GM23338 (cell line): Measurements from ENCODE around the gene FAM117A.

ENCODE experiments used
- CREB1 ChIP-seq: fragments of 250-450 bp; sonication (Bioruptor Pico); IDR thresholded peaks from 2 replicates; pipeline ENCODE4 v1.5.0; 2020; ENCODE audit warnings: low read depth, mild to moderate bottlenecking, moderate library complexity
- CTCF ChIP-seq, 2 experiments: fragments of 200-600 bp in 1 of 2; sonication (generic) in 1 of 2; conservative IDR thresholded peaks; 2 replicates each; pipeline versions ENCODE4 v1.5.1 to v1.6.1; 2016 to 2017; ENCODE audit warnings: antibody characterized with exemption in 2 of 2, low read depth in 2 of 2, mild to moderate bottlenecking in 2 of 2, moderate library complexity in 1 of 2
- ETS1 ChIP-seq: IDR thresholded peaks from 2 replicates; pipeline ENCODE4 v1.6.1; 2016; ENCODE audit warnings: antibody characterized with exemption
- EZH2 ChIP-seq: fragments of 200-600 bp; sonication (generic); IDR thresholded peaks from one replicate; pipeline ENCODE4 v1.8.0; 2017; ENCODE audit warnings: antibody characterized with exemption, mild to moderate bottlenecking, low read depth; ENCODE audit not compliant: unreplicated experiment
- EZH2phosphoT487 ChIP-seq: fragments of 200-600 bp; sonication (generic); IDR thresholded peaks from one replicate; pipeline ENCODE4 v1.8.1; 2018; ENCODE audit warnings: antibody characterized with exemption; ENCODE audit not compliant: unreplicated experiment
- JUNB ChIP-seq: IDR thresholded peaks from one replicate; pipeline ENCODE4 v1.6.1; 2016; ENCODE audit warnings: antibody characterized with exemption; ENCODE audit not compliant: unreplicated experiment
- POLR2AphosphoS5 ChIP-seq: IDR thresholded peaks from 2 replicates; pipeline ENCODE4 v1.6.1; 2016; ENCODE audit warnings: antibody characterized with exemption, low read depth
- REST ChIP-seq: IDR thresholded peaks from one replicate; pipeline ENCODE4 v1.6.1; 2018; ENCODE audit warnings: antibody characterized with exemption; ENCODE audit not compliant: unreplicated experiment
- STAT1 ChIP-seq: IDR thresholded peaks from one replicate; pipeline ENCODE4 v1.6.1; 2016; ENCODE audit warnings: antibody characterized with exemption; ENCODE audit not compliant: unreplicated experiment
- ZNF114 ChIP-seq: fragments of 250-450 bp; sonication (Bioruptor Pico); IDR thresholded peaks from 2 replicates; pipeline ENCODE4 v1.5.0; 2020; ENCODE audit warnings: mild to moderate bottlenecking, moderate library complexity
- ZNF462 ChIP-seq: fragments of 250-450 bp; sonication (Bioruptor Pico); IDR thresholded peaks from 2 replicates; pipeline ENCODE4 v1.5.0; 2020; ENCODE audit warnings: mild to moderate bottlenecking, moderate library complexity

- TF ChIP-seq CTCF (conservative IDR thresholded peaks at IDR 0.05; ENCODE audit: low read depth in 2 of 2) (no peak), REST (no peak), POLR2AphosphoS5 (no peak), EZH2 (no peak), EZH2phosphoT487 (no peak), JUNB (no peak), CREB1 (no peak), ZNF114 (CRISPR knock-in tag) (no peak), STAT1 (no peak), ZNF462 (CRISPR knock-in tag) (no peak), ETS1 (no peak)
Measured at GRCh38 chr17:49757151-49757777, 6.7 kb downstream of the FAM117A start.
